Subcutaneous adipose tissue (tissue), 4 donors: Measurements from ENCODE around the gene AMDHD2. TPM values are rescaled to one million over a fixed set of nuclear protein-coding genes. Genes with fewer than 3 reads are reported as not detected.

Experiments
- CTCF ChIP-seq: fragments of 450-650 bp; IDR thresholded peaks from one replicate; pipeline ENCODE4 v1.5.1; 2016; ENCODE audit warnings: low read depth, mild to moderate bottlenecking, control low read depth, antibody characterized with exemption, moderate library complexity
- total RNA-seq, 4 donors: library from RNA; depleted of rRNA; stranded (reverse); fragments of >200 nt; gene quantifications; one replicate each; pipeline ENCODE4 v1.1.0, GENCODE V29; 2016

Gene AMDHD2
- total RNA-seq, 4 donors from 2014 or later = 19.4 to 60.5 (median 42.9) TPM

GRCh38 chr16:2484898-2485508 lies 35.2 kb upstream of the AMDHD2 start:
- no peak for TF ChIP-seq CTCF

GRCh38 chr16:2485811-2486507 lies 34.2 kb upstream of the AMDHD2 start:
- TF ChIP-seq CTCF = no peak

- TF ChIP-seq CTCF = no peak
These were observed 33.3 kb upstream of the AMDHD2 start for GRCh38 chr16:2486645-2487516.

- no peak for TF ChIP-seq CTCF
These were observed 32.7 kb upstream of the AMDHD2 start for GRCh38 chr16:2487517-2487842.

- no peak for TF ChIP-seq CTCF
These were observed 32.2 kb upstream of the AMDHD2 start for GRCh38 chr16:2487903-2488531.

- TF ChIP-seq CTCF = no peak
These were observed 30.6 kb upstream of the AMDHD2 start for GRCh38 chr16:2489581-2489980.
